ENCODE measurements around the gene ACOXL. TPM values are rescaled to one million over a fixed set of nuclear protein-coding genes. Genes with fewer than 3 reads are reported as not detected.

ACOXL gene
- total and polyA plus RNA-seq, 10 of the 15 experiments (the other 5 are each of a cell fraction or from before 2014, with no cell fraction given) = 0.05 to 1.3 (median 0.71) TPM

GRCh38 chr2:110837446-110838409 lies 105.4 kb downstream of the ACOXL start:
- no peak for FAIRE-seq
- 27% methylated on average over 13 of the region's 13 CpGs for WGBS (ENCODE audit: insufficient coverage, insufficient replicate concordance, low lambda C conversion rate, missing lambda C conversion rate)
- Histone ChIP-seq H3K27ac (ENCODE audit: control insufficient read depth, insufficient read depth) (no peak overlapping the region), H3K4me3 (no peak overlapping the region), H2AFZ (ENCODE audit: control insufficient read depth, low read depth, low read length) (no peak overlapping the region), H4K20me1 (ENCODE audit: control insufficient read depth, insufficient read depth) (no peaks in the 10 kb centered on the region; the same call in 1 of the 2 replicates), H3K79me2 (ENCODE audit: control insufficient read depth, insufficient read depth, low read length) (no peaks in the 10 kb centered on the region), H3K9me3 (replicated peaks; ENCODE audit: control insufficient read depth, insufficient read depth, low read length) (no peaks in the 10 kb centered on the region), H3K9ac (ENCODE audit: control insufficient read depth, insufficient read depth, low read length) (no peak overlapping the region), H3K4me2 (ENCODE audit: control insufficient read depth, insufficient read depth) (no peak overlapping the region), H3K27me3 (replicated peaks in 1 of 2; ENCODE audit: control insufficient read depth in 2 of 2, insufficient read depth in 2 of 2, low read length in 1 of 2) (no peaks in the 10 kb centered on the region), H3K36me3 (ENCODE audit: control insufficient read depth in 2 of 2, insufficient read depth in 2 of 2, low read length in 1 of 2) (no peaks in the 10 kb centered on the region; a peak in 1 of 4 replicates), H3K4me1 (ENCODE audit: control insufficient read depth, insufficient read depth, low read length) (peaks cover 3% of the 10 kb centered on the region)
- SMC1A ChIA-PET (ENCODE audit: uncharacterized antibody, unreplicated experiment) = no interaction called here
- no peak for ATAC-seq
- CTCF ChIA-PET = interaction anchor here (1.0 to 6.1 kb wide), 2 partner anchors 15 to 26 kb away, joined by 3 to 43 read pairs; no protein-coding TSS in a partner anchor
- intact Hi-C loops (cut with micrococcal nuclease; ENCODE audit: unreplicated experiment) = no loop called here
- BruUV-seq (replicated peaks) = no TSS peak
- POLR2A ChIA-PET = no interaction called here
- in situ Hi-C loops (cut with MboI) = no loop called here
- DNase-seq (ENCODE audit: low read depth, low spot score) = no peak
- RAD21 ChIA-PET (ENCODE audit: unreplicated experiment) = no interaction called here
- TF ChIP-seq SMAD5 (IDR thresholded peaks at IDR 0.05; ENCODE audit: low read depth) (no peak), MLLT1 (IDR thresholded peaks at IDR 0.05) (no peak), BRCA1 (IDR thresholded peaks at IDR 0.05; ENCODE audit: low read depth, low read length) (no peak), ESRRA (IDR thresholded peaks at IDR 0.05; ENCODE audit: low read length) (no peak), BACH1 (IDR thresholded peaks at IDR 0.05; ENCODE audit: borderline replicate concordance) (no peak)

Measured in GM12878 (cell line).